GM12892 (cell line): ENCODE data around the gene HK3.

Experiments
- POLR2A ChIP-seq: IDR thresholded peaks from 2 replicates; pipeline ENCODE4 v1.6.1; 2011; ENCODE audit warnings: low read depth, low read length, control low read depth
- POLR2AphosphoS5 ChIP-seq: IDR thresholded peaks from 2 replicates; pipeline ENCODE4 v1.6.1; 2011; ENCODE audit warnings: low read depth, low read length, control low read depth

DNA sequence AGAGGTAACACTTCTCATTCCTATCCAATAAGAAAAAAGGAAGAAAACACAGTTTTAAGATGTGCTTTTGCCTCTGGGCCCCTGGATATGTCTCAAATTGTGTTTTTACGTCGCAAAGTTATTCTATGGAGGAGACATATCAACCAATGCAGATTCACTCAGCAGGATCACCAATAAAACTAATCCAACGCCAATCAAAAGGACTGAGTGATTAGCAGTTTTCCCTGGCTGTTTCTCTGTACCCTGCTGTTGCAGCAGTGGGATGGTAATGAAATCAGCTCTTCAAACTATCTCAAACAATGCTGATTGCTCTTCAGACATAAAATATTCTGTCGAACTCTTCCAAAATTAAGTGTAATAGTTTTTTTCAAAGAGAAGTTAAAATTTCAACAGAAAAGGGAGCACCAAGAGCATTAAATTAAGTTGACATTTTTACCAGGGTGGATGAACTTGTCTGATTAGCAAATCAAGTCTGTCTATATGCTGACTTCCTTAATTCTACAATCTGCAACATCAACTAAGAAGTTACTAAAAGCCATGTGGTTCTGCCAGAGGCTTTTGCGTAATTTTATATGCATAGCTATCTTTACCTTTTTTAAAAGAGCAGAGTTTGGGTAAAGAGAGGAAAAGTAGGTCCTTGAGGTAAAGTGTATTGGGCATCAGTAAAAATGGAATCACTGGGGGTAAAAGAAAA, 9.7 kb upstream of the HK3 start:
- TF ChIP-seq POLR2AphosphoS5 (no peak), POLR2A (no peak)
